K562 (cell line): Measurements from ENCODE around the gene COL25A1. TPM values are rescaled to one million over a fixed set of nuclear protein-coding genes. Genes with fewer than 3 reads are reported as not detected.

Experiments
- ARID4B ChIP-seq: sonication (generic); formaldehyde crosslinking; IDR thresholded peaks from 2 replicates; pipeline ENCODE4 v1.8.0; 2022; ENCODE audit warnings: mild to moderate bottlenecking, missing genetic modification reagents
- ATF4 ChIP-seq: fragments of 450-650 bp; formaldehyde crosslinking; IDR thresholded peaks from 2 replicates; pipeline ENCODE4 v1.4.0; 2022; ENCODE audit warnings: mild to moderate bottlenecking, moderate library complexity
- CHAMP1 ChIP-seq: fragments of 450-650 bp; IDR thresholded peaks from 2 replicates; pipeline ENCODE4 v1.6.1; 2016; ENCODE audit warnings: mild to moderate bottlenecking
- EP300 ChIP-seq: IDR thresholded peaks from 2 replicates; pipeline ENCODE4 v1.6.1; 2012; ENCODE audit warnings: low read length, improper control_type of control experiment
- ETS1 ChIP-seq: conservative IDR thresholded peaks from 2 replicates; pipeline ENCODE4 v1.6.1; 2011; ENCODE audit warnings: low read depth, mild to moderate bottlenecking, low read length; ENCODE audit not compliant: control insufficient read depth
- FOXA1 ChIP-seq: fragments of 450-650 bp; IDR thresholded peaks from 2 replicates; pipeline ENCODE4 v1.6.1; 2016; ENCODE audit warnings: mild to moderate bottlenecking, borderline replicate concordance
- HNRNPUL1 ChIP-seq: fragments of 200-400 bp; formaldehyde crosslinking; IDR thresholded peaks from 2 replicates; pipeline ENCODE4 v1.6.1; 2017; ENCODE audit warnings: low read length
- HOXB6 ChIP-seq: fragments of 250-450 bp; sonication (Bioruptor Pico); IDR thresholded peaks from 2 replicates; pipeline ENCODE4 v1.5.1; 2022; ENCODE audit warnings: mild to moderate bottlenecking, borderline replicate concordance
- MITF ChIP-seq: IDR thresholded peaks from 2 replicates; pipeline ENCODE4 v1.6.1; 2014; ENCODE audit warnings: antibody characterized with exemption
- NFE2L1 ChIP-seq: fragments of 450-650 bp; IDR thresholded peaks from 2 replicates; pipeline ENCODE4 v1.6.1; 2016; ENCODE audit warnings: missing genetic modification characterization, low read depth, mild to moderate bottlenecking, missing compliant biosample characterization, moderate library complexity, borderline replicate concordance
- NFXL1 ChIP-seq: fragments of 450-650 bp; formaldehyde crosslinking; IDR thresholded peaks from 2 replicates; pipeline ENCODE4 v1.4.0; 2021; ENCODE audit warnings: mild to moderate bottlenecking
- RBM15 ChIP-seq: fragments of 200-400 bp; formaldehyde crosslinking; IDR thresholded peaks from 2 replicates; pipeline ENCODE4 v1.6.1; 2018; ENCODE audit warnings: mild to moderate bottlenecking, low read length, moderate library complexity; ENCODE audit not compliant: insufficient read depth
- SNAPC5 ChIP-seq: fragments of 250-450 bp; sonication (Bioruptor Pico); IDR thresholded peaks from 2 replicates; pipeline ENCODE4 v1.8.0; 2021; ENCODE audit warnings: moderate library complexity, mild to moderate bottlenecking, inconsistent platforms
- TEAD2 ChIP-seq: fragments of 450-650 bp; IDR thresholded peaks from 2 replicates; pipeline ENCODE4 v1.6.1; 2016; ENCODE audit warnings: missing genetic modification characterization, control low read depth, missing compliant biosample characterization
- polyA plus RNA-seq, 8 experiments: library from polyadenylated mRNA; depleted of rRNA in 4 of 8; stranded (reverse) in 5 of 8; unstranded in 3 of 8; fragments of >200 nt; fragmentation: Nextera tagmentation in 2 of 8; fragmentation: Illumina TruSeq in 1 of 8; extraction: Ambion mirVana in 2 of 8; extraction: Trizol in 1 of 8; gene quantifications; 2 replicates each; pipeline versions ENCODE4 v1.2.1 to v1.2.3, GENCODE V29; 2011 to 2014; ENCODE audit warnings: inconsistent platforms in 1 of 8, missing spikeins in 1 of 8
- total RNA-seq, 7 experiments: library from RNA; depleted of rRNA in 6 of 7; stranded (reverse); fragments of >200 nt in 6 of 7; fragmentation: Illumina TruSeq in 2 of 7; extraction: Trizol in 2 of 7; gene quantifications; 2 replicates each; pipeline versions ENCODE4 v1.2.1 to v1.2.3, GENCODE V29; 2011 to 2021; ENCODE audit warnings: low replicate concordance in 1 of 7

Gene COL25A1
- total and polyA plus RNA-seq, 9 of the 15 experiments (the other 6 are each of a cell fraction or from before 2014, with no cell fraction given): 0.03 to 0.62 (median 0.27) TPM

- TF ChIP-seq ETS1 (no peak), EP300 (peak; percentile 85), NFE2L1 (tag) (no peak), SNAPC5 (CRISPR knock-in tag) (no peak), RBM15 (no peak), HOXB6 (CRISPR knock-in tag) (no peak), NFXL1 (CRISPR knock-in tag) (no peak), TEAD2 (no peak), HNRNPUL1 (no peak), CHAMP1 (peak; percentile 83), ATF4 (CRISPR knock-in tag) (no peak), ARID4B (CRISPR knock-in tag) (no peak), FOXA1 (no peak), MITF (no peak)
Observed at GRCh38 chr4:109027016-109027500, 275.4 kb downstream of the COL25A1 start (continued).
